Measurements from ENCODE around the gene MARF1. TPM values are rescaled to one million over a fixed set of nuclear protein-coding genes. Genes with fewer than 3 reads are reported as not detected.

MARF1 gene
- total and polyA plus RNA-seq, 11 donors = 11.4 to 61.3 (median 42.0) TPM

GRCh38 chr16:15641753-15642556 is 999 bp downstream of the MARF1 start:
- Histone ChIP-seq H3K9me3 (no peaks in the 10 kb centered on the region), H3K27me3 (no peaks in the 10 kb centered on the region), H3K4me1 (peaks cover 6 to 48% (median 20%) of the 10 kb centered on the region in 12 donors), H3K27ac (peak overlapping the region; percentile 36 to 100 (median 99)), H3K4me3 (peak overlapping the region; percentile 69 to 97 (median 82)), H3K36me3 (peaks cover 0 to 33% (median 25%) of the 10 kb centered on the region in 9 donors)
- ATAC-seq (no peak), DNase-seq (no peak)
- WGBS, 4 donors = 22 to 26% (median 24%) methylated on average over 15 of the region's 15 CpGs
- intact Hi-C loops (cut with DNase I) = loop anchor here in 6 of 10 donors (2.0 to 10.0 kb wide), 5 partner anchors 21 to 63 kb away; no protein-coding TSS in a partner anchor
- no peak for TF ChIP-seq POLR2A (IDR thresholded peaks at IDR 0.05)
- TF ChIP-seq, protein P1, sequence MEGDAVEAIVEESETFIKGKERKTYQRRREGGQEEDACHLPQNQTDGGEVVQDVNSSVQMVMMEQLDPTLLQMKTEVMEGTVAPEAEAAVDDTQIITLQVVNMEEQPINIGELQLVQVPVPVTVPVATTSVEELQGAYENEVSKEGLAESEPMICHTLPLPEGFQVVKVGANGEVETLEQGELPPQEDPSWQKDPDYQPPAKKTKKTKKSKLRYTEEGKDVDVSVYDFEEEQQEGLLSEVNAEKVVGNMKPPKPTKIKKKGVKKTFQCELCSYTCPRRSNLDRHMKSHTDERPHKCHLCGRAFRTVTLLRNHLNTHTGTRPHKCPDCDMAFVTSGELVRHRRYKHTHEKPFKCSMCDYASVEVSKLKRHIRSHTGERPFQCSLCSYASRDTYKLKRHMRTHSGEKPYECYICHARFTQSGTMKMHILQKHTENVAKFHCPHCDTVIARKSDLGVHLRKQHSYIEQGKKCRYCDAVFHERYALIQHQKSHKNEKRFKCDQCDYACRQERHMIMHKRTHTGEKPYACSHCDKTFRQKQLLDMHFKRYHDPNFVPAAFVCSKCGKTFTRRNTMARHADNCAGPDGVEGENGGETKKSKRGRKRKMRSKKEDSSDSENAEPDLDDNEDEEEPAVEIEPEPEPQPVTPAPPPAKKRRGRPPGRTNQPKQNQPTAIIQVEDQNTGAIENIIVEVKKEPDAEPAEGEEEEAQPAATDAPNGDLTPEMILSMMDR (IDR thresholded peaks at IDR 0.05) = no peak

DNA sequence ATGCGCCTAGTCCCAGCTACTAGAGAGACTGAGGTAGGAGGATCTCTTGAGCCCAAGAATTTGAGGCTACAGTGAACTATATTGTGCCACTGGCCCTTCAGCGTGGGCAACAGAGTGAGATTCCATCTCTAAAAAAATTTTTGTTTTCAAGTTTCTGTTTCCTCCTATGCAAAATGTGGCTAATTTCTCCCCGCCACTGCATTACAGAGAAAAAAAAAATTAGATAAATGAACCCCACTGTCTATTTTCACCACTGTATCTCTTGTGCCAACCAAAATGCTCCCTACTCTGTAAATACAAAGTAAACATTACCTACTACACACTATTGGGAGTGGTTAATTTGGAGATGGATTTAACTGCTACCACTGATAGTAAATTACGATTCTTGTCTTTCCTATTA is 2.0 kb downstream of the MARF1 start:
- ATAC-seq (no peak), DNase-seq (no peak)
- H3K27me3 ChIP-seq = no peaks in the 10 kb centered on the region
- H3K27ac ChIP-seq = peak overlapping the region in 1 of 12 donors; percentile 1
- no peak overlapping the region for H3K4me3 ChIP-seq
- 83 to 86% (median 86%) methylated on average over 4 of the region's 4 CpGs for WGBS, 4 donors
- intact Hi-C loops (cut with DNase I) = loop anchor here in 4 of 10 donors (5.0 to 10.0 kb wide), 2 partner anchors 61 to 64 kb away; no protein-coding TSS in a partner anchor
- H3K36me3 ChIP-seq = peaks cover 0 to 43% (median 35%) of the 10 kb centered on the region in 9 donors
- H3K9me3 ChIP-seq = no peaks in the 10 kb centered on the region
- peaks cover 6 to 58% (median 20%) of the 10 kb centered on the region in 12 donors for H3K4me1 ChIP-seq
- no peak for TF ChIP-seq POLR2A (IDR thresholded peaks at IDR 0.05)
- TF ChIP-seq, protein P1 (IDR thresholded peaks at IDR 0.05) = no peak

- Histone ChIP-seq H3K27ac (peak overlapping the region in 1 of 12 donors; percentile 61), H3K36me3 (peaks cover 0 to 61% (median 53%) of the 10 kb centered on the region in 9 donors), H3K4me1 (peaks cover 6 to 55% (median 20%) of the 10 kb centered on the region in 12 donors), H3K9me3 (no peaks in the 10 kb centered on the region), H3K27me3 (no peaks in the 10 kb centered on the region), H3K4me3 (peak overlapping the region in 1 of 12 donors; percentile 8)
- no peak for TF ChIP-seq POLR2A (IDR thresholded peaks at IDR 0.05)
- TF ChIP-seq, protein P1 (IDR thresholded peaks at IDR 0.05) = no peak
- DNase-seq (no peak), ATAC-seq (no peak)
- intact Hi-C loops (cut with DNase I) = loop anchor here in 1 of 10 donors (5.0 kb wide), 1 partner anchor 53 kb away; no protein-coding TSS in a partner anchor
- WGBS, 4 donors = 81 to 87% (median 84%) methylated on average over 11 of the region's 11 CpGs
These were observed 3.8 kb downstream of the MARF1 start for GRCh38 chr16:15639061-15639568.

GRCh38 chr16:15636392-15636873 is 6.5 kb downstream of the MARF1 start:
- DNase-seq (no peak), ATAC-seq (no peak)
- Histone ChIP-seq H3K27me3 (no peaks in the 10 kb centered on the region), H3K9me3 (no peaks in the 10 kb centered on the region), H3K4me1 (peaks cover 0 to 39% (median 9%) of the 10 kb centered on the region in 12 donors), H3K4me3 (no peak overlapping the region), H3K36me3 (peaks cover 3 to 88% (median 80%) of the 10 kb centered on the region in 9 donors), H3K27ac (peak overlapping the region in 1 of 12 donors; percentile 61)
- TF ChIP-seq, protein P1 (IDR thresholded peaks at IDR 0.05) = no peak
- TF ChIP-seq POLR2A (IDR thresholded peaks at IDR 0.05) = no peak
- intact Hi-C loops (cut with DNase I) = loop anchor here in 1 of 10 donors (5.0 kb wide), 1 partner anchor 56 kb away; no protein-coding TSS in a partner anchor
